GM12891 (cell line): Measurements from ENCODE around the gene SLC17A9.

Experiments used
- DNase-seq: peaks from one replicate; pipeline ENCODE4 v3.0.0; 2011; ENCODE audit warnings: low spot score; ENCODE audit not compliant: insufficient read length
- FAIRE-seq: peaks from 2 replicates; lab custom pipeline; 2011; peaks lifted over from hg19 to GRCh38; lab: Jason Lieb, UNC
- PAX5 ChIP-seq: IDR thresholded peaks from 2 replicates; pipeline ENCODE4 v1.6.1; 2011; ENCODE audit warnings: low read length, moderate library complexity, mild to moderate bottlenecking; ENCODE audit not compliant: insufficient read depth, severe bottlenecking
- POLR2A ChIP-seq: IDR thresholded peaks from 2 replicates; pipeline ENCODE4 v1.6.1; 2011; ENCODE audit warnings: low read depth, low read length, control low read depth
- POLR2AphosphoS5 ChIP-seq: IDR thresholded peaks from 2 replicates; pipeline ENCODE4 v1.6.1; 2011; ENCODE audit warnings: low read depth, low read length, control low read depth
- POU2F2 ChIP-seq: IDR thresholded peaks from 2 replicates; pipeline ENCODE4 v1.6.1; 2011; ENCODE audit warnings: low read depth, mild to moderate bottlenecking, control low read depth, low read length, moderate library complexity
- SPI1 ChIP-seq: IDR thresholded peaks from 2 replicates; pipeline ENCODE4 v1.6.1; 2011; ENCODE audit warnings: low read depth, low read length, control low read depth
- TAF1 ChIP-seq: IDR thresholded peaks from 2 replicates; pipeline ENCODE4 v1.6.1; 2011; ENCODE audit warnings: low read depth, low read length, control low read depth

The SLC17A9 gene

DNA sequence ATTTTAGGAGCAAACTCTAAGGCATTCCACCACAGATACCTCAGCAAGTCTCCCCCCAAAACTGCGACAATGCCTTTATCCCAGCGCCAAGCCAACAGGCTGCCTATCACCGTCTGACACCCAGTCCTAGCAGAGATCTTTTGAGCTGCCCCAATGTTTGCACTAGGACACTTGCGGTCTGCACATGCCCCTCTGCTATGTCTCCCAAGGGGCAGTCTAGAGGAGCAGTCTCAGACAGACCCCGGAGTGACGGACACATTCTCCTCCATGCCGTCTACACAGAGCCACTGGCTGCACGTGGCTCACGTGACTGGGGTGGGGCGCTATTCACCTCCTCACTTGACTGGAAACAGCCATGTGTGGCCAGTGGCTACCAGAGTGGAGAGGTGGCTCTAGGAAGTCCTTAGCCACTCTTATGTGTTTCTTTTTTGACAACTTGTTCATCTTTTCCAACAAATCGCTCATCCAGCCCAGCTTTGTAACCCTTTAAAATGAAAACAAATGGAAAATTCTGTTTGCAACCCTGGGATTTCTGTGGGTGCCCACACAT, 42.2 kb upstream of the SLC17A9 start:
- FAIRE-seq (no peak), DNase-seq (no peak)
- no peak for TF ChIP-seq SPI1
- peak; percentile 50; the same call in 1 of the 2 replicates for TF ChIP-seq POLR2AphosphoS5

DNA sequence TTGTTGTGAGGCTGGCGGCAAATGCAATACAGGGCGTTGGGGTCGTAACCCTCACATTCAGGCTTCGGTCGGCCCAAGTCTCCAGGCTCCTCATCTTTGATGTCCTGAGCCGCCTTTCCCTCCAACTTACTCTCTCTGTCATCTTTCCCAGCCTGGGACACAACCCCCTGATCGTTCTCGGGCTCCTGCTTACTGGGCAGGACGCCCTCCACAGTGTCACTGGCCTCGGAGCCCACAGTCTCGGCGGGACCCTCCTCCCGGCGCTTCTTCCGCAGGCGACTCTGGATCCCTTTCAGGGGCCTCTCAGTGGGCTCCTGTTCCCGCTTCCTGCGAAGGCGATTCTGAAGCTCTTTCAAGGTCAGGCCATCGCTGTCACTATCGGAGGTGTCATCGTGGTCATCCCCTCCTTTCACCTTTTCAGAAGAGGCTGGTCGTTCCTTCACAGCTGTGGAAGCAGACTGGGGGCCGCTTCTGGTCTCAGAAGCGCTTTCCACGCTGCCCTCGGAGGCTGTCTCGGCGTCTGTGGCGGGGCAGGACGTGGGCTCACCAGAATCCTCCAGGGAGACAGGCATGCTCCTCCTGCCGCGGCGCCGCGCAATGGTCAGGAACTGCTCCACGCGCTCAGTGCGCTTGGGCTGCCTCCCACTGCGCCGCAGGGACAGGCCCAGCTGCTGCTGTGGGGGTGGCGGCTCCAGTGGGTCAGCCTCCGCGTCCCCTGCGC, 41.6 kb upstream of the SLC17A9 start:
- TF ChIP-seq PAX5 (no peak), POLR2AphosphoS5 (no peak), POLR2A (no peak), POU2F2 (no peak), TAF1 (no peak), SPI1 (no peak)
- FAIRE-seq (no peak), DNase-seq (no peak)

DNA sequence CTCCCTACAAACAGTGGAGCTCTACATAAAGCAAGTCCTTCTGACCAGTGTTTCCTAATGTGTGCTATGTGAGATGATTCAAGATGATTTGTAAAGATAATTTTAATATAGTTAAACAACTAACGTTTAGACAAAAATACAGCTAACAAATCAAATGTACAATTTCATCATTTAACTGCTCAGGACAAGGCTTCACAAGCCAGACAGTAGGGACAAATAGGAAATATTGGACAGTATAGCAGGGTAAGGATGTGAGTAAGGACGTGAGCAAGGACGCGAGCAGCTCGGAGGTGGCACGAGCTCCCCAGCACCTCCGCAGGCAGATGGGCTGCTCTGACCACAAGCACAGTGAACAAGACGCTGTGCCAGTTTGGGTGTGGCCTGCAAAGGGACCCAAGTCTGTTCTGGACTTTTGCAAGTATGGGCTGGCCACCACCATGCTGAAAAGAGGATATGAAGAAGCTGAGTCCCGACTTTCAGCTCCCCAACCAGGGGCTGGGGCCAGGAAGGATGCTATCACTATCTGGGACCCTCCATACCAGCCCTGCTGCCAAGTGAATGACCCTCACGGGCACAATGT, 40.7 kb upstream of the SLC17A9 start:
- DNase-seq (no peak), FAIRE-seq (no peak)
- TF ChIP-seq POLR2AphosphoS5 (no peak), POLR2A (peak; percentile 38; the same call in 1 of the 2 replicates), SPI1 (no peak), PAX5 (no peak), TAF1 (no peak), POU2F2 (no peak)

DNA sequence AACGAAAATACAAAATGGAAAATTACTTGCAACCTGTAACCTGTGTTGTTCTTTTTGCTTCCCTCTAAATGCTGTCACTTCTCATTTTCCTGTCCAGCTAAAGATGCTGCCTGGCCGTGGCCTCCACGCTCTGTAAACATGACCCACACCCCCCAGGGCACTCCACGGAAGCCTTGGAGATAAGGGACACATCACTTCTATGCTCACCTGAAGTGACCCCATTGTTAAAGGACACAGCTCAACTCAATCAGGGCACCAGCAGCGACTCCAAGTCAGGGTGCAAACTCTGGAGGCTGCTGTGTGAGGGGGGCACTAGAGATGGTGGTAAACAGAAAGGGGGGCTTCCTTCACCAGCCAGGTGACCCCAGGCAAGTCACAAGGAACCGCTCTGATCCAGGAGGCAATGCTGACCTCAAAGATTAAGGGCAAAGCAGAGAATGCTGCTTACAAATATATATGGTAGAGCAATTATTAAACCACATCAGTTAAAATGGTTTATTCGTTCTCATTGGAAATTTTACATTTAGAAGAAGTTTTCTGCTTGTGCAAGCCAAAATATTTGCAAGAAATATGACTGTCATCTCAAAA, 39.4 kb upstream of the SLC17A9 start:
- FAIRE-seq (no peak), DNase-seq (no peak)
- TF ChIP-seq POLR2AphosphoS5 = no peak; the same call in 1 of the 2 replicates
- TF ChIP-seq TAF1 = no peak

DNA sequence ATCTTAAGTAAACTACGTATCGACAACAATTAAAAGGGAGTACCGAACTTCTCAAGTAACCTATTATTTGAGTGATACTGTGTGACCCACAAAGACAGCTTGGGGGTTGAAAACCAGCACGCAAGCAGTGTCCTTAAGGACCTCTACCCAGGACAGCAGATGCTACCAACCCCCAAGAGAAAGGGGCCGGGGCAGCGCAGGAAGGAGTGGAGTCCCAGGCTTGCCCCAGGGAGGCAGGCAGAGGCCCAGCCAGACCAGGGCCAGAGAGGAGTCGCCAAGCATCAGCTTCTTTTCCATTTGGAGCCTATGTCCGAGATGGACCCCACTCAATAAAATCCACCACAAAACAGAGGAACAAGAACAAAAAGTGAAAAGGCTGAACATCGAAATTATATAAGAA, 38.1 kb upstream of the SLC17A9 start:
- FAIRE-seq (no peak), DNase-seq (no peak)
- TF ChIP-seq POU2F2 = no peak
- no peak for TF ChIP-seq POLR2A
- TF ChIP-seq PAX5 = no peak
- no peak for TF ChIP-seq SPI1
- no peak for TF ChIP-seq POLR2AphosphoS5
- no peak for TF ChIP-seq TAF1

DNA sequence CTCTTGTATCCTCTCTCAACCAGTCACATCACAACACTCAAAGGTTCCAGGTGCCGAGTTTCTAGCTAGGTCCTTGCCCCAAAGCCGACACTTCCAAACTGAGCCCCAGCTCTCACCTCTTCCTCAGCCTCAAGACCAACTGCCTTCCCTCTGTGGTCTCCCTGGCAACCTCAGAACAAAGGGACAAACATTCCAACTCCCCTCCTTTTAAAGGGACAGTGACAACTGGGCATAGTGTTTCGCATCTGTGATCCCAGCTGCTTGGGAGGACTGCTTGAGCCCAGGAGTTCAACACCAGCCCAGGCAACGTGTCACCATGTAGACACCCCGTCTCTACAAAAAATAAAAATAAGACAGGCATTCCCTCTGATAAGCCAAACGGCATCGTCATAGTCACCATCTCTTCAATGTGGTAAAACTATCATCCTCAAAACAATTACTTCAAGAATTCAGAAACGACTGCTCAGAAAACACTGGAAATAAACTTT, 37.5 kb upstream of the SLC17A9 start:
- FAIRE-seq = no peak
- TF ChIP-seq SPI1 (no peak), POU2F2 (no peak), POLR2AphosphoS5 (no peak), TAF1 (no peak), PAX5 (no peak), POLR2A (no peak)
- DNase-seq = no peak

DNA sequence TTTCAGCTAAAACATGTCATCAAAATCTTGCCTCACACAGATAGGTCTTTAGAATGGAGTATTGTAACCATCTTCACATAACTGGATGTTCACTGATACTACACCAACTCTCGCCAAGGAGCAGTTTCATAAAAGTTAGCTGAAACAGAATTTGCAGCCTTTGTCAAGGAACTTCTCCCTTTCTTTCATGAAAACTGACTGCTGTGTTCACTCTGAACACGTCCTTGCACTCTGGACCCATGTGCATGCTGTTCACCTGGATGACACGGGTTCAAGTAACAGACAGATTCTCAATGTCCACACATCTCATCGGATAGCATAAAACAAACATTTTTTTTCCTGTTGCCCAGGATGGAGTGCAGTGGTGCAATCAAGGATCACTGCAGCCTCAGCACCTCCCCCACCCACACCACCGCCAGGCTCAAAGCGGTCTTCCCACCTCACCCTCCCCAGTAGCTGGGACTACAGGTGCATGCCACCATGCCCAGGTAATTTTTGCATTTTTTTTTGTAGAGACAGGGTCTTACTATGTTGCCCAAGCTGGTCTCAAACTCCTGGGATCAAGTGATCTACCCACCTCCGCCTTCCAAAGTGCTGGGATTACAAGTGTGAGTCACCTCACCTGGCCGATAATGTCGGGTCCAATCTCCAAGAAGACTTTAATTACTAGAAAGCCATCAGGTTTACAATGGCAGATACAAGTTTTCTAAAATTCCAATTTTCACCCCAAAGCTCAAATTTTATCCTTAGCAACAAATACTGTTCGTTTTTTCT, 35.6 kb upstream of the SLC17A9 start:
- no peak for TF ChIP-seq PAX5
- FAIRE-seq (no peak), DNase-seq (no peak)

DNA sequence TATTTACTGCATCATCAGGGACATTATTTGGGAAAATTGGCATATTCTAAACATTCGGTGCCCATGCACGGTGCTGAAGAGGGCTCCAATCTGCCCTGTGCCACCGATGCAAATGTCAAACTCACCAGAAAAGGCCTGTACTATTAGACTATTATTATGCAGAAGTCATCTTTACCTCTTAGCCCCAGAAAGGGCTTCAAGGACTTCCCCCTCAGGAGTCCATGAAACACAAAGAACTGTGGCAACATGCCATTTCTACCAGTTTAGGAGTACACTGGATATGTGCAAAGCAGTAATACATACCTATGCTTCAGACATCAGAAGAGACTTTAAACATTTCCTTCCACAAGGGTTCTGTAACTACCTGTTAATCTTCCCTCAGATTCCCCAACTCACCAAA, 34.8 kb upstream of the SLC17A9 start:
- DNase-seq (no peak), FAIRE-seq (no peak)
- no peak for TF ChIP-seq POU2F2
- no peak for TF ChIP-seq SPI1
- no peak for TF ChIP-seq PAX5
- TF ChIP-seq TAF1 = no peak
- TF ChIP-seq POLR2A = no peak
- TF ChIP-seq POLR2AphosphoS5 = no peak

DNA sequence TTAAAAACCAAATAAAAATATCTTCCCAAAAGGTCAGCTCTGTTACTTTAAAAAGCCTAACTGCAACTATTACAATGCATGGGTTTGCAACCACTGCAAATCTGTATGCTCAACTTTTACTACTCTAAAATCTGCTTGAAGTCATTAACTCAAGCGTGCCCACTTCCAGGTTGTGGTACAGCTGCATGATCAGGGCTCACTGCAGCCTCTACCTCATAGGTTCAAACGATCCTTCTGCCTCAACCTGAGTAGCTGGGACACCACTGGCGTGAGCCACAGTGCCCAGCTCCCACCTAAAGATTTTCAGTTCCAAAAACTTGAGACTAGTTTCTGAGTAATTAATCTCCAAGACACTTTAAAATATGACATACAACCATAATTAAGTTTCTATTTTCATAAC, 34.4 kb upstream of the SLC17A9 start:
- FAIRE-seq = peak; percentile 73
- TF ChIP-seq POLR2AphosphoS5 (no peak), PAX5 (peak; percentile 55), POLR2A (no peak), TAF1 (no peak), SPI1 (peak; percentile 33; the same call in 1 of the 2 replicates)
- DNase-seq = no peak
